SH-SY5Y (cell line): ENCODE measurements around the gene BTG4.

Experiments
- GATA2 ChIP-seq: IDR thresholded peaks from 2 replicates; pipeline ENCODE4 v1.6.1; 2011; ENCODE audit warnings: mild to moderate bottlenecking, low read depth, low read length
- GATA3 ChIP-seq: IDR thresholded peaks from 2 replicates; pipeline ENCODE4 v1.6.1; 2011; ENCODE audit warnings: low read depth, mild to moderate bottlenecking, low read length, moderate library complexity

GRCh38 chr11:111459506-111460270, 52.5 kb downstream of the BTG4 start:
- TF ChIP-seq GATA3 (no peak), GATA2 (no peak)
